Stimulated activated CD8-positive, alpha-beta memory T cell treated with anti-CD3 and anti-CD28 coated beads, Interleukin-7, amount 100 ng/mL, for 1 hour (primary cell): Measurements from ENCODE around the gene MARCHF9.

Source experiments
- DNase-seq, 2 donors: peaks; one replicate each; pipeline ENCODE4 v3.0.0-alpha.2; 2020; ENCODE audit warnings: low read depth in 2 of 2

The MARCHF9 gene

GRCh38 chr12:57796996-57797395, 42.1 kb downstream of the MARCHF9 start:
- no peak for DNase-seq

GRCh38 chr12:57797933-57798332, 43.0 kb downstream of the MARCHF9 start:
- DNase-seq: no peak

- no peak for DNase-seq
Observed at GRCh38 chr12:57800965-57801364, 46.1 kb downstream of the MARCHF9 start.

- DNase-seq: no peak
Observed at GRCh38 chr12:57802607-57803006, 47.7 kb downstream of the MARCHF9 start.

- DNase-seq: no peak
Observed at GRCh38 chr12:57803319-57803893, 48.5 kb downstream of the MARCHF9 start.

- no peak for DNase-seq
Observed at GRCh38 chr12:57806677-57807076, 51.8 kb downstream of the MARCHF9 start.

GRCh38 chr12:57807285-57807684, 52.4 kb downstream of the MARCHF9 start:
- DNase-seq: no peak

- no peak for DNase-seq
Observed at GRCh38 chr12:57808351-57808750, 53.4 kb downstream of the MARCHF9 start.

GRCh38 chr12:57809425-57809824, 54.5 kb downstream of the MARCHF9 start:
- no peak for DNase-seq
